Lung (tissue), 12 donors: ENCODE data around the gene PRDM4. TPM values are rescaled to one million over a fixed set of nuclear protein-coding genes. Genes with fewer than 3 reads are reported as not detected.

Source experiments
- ATAC-seq: fragments of 200-7000 bp; cut with Tn5 transposase; one replicate; pipeline ENCODE4 v1.9.1; 2020; ENCODE audit warnings: moderate number of reproducible peaks; ENCODE audit not compliant: insufficient read depth, low FRiP score
- DNase-seq, 3 donors: peaks; one replicate each; pipeline ENCODE4 v3.0.0-alpha.2; 2013 to 2017
- H3K27ac ChIP-seq, 2 donors: one replicate each; pipeline ENCODE4 v1.5.1; 2013; ENCODE audit warnings: mild to moderate bottlenecking in 2 of 2, moderate library complexity in 2 of 2, control low read depth in 1 of 2, inconsistent platforms in 1 of 2, low read depth in 1 of 2, low read length in 1 of 2
- H3K27me3 ChIP-seq, 3 donors: one replicate each; pipeline ENCODE4 v1.5.1; 2013; ENCODE audit warnings: low read length in 2 of 3; ENCODE audit not compliant: control insufficient read depth in 3 of 3, insufficient read depth in 3 of 3
- H3K36me3 ChIP-seq, 4 donors: one replicate each; pipeline ENCODE4 v1.5.1; 2013; ENCODE audit warnings: low read length in 4 of 4, mild to moderate bottlenecking in 1 of 4, moderate library complexity in 1 of 4; ENCODE audit not compliant: control insufficient read depth in 4 of 4, insufficient read depth in 4 of 4
- H3K4me1 ChIP-seq, 5 donors: one replicate each; pipeline ENCODE4 v1.5.1; 2013; ENCODE audit warnings: low read length in 5 of 5, mild to moderate bottlenecking in 2 of 5, moderate library complexity in 1 of 5; ENCODE audit not compliant: control insufficient read depth in 5 of 5, insufficient read depth in 5 of 5
- H3K4me3 ChIP-seq: one replicate; pipeline ENCODE4 v1.5.1; 2013; ENCODE audit warnings: mild to moderate bottlenecking, control low read depth, moderate library complexity
- H3K9ac ChIP-seq, 2 donors: one replicate each; pipeline ENCODE4 v1.5.1; 2013; ENCODE audit warnings: low read length in 2 of 2, control low read depth in 1 of 2; ENCODE audit not compliant: insufficient read depth in 1 of 2
- H3K9me3 ChIP-seq, 4 donors: one replicate each; pipeline ENCODE4 v1.5.1; 2013; ENCODE audit warnings: low read length in 3 of 4, mild to moderate bottlenecking in 1 of 4, moderate library complexity in 1 of 4; ENCODE audit not compliant: control insufficient read depth in 4 of 4, insufficient read depth in 3 of 4
- WGBS, 2 donors: extraction: QIAGEN DNeasy Blood & Tissue Kit; methylation state at CpG; one replicate each; pipeline ENCODE4 v1.1.7; 2013; 5-methylcytosine and 5-hydroxymethylcytosine counted together
- polyA plus RNA-seq, 2 donors: library from polyadenylated mRNA; stranded (reverse); fragments of 200-250 nt; gene quantifications; one replicate each; pipeline ENCODE4 v1.2.1, GENCODE V29; 2013
- total RNA-seq, 2 donors: library from RNA; depleted of rRNA in 1 of 2; stranded (reverse); fragments of >200 nt in 1 of 2; gene quantifications; one replicate each; pipeline ENCODE4 v1.2.1, GENCODE V29; 2014 to 2021
- TF ChIP-seq, protein P1 (sequence below): IDR thresholded peaks from 2 replicates; pipeline ENCODE4 v1.5.1; 2012; ENCODE audit warnings: mild to moderate bottlenecking; ENCODE audit errors: control extremely low read depth, extremely low read depth
- donor health status: control.
- donor health status: control.
- donor health status: Bipolar disorder and iron deficiency.
- donor health status: healthy.
- donor health status: DM: yes; HTN: yes; CAD: no.

The PRDM4 gene
- total and polyA plus RNA-seq, 4 donors: 7.3 to 33.5 (median 20.5) TPM

GRCh38 chr12:107684029-107684795 lies 76.7 kb downstream of the PRDM4 start:
- no peak overlapping the region for H3K27ac ChIP-seq
- no peak for DNase-seq
- TF ChIP-seq, protein P1, sequence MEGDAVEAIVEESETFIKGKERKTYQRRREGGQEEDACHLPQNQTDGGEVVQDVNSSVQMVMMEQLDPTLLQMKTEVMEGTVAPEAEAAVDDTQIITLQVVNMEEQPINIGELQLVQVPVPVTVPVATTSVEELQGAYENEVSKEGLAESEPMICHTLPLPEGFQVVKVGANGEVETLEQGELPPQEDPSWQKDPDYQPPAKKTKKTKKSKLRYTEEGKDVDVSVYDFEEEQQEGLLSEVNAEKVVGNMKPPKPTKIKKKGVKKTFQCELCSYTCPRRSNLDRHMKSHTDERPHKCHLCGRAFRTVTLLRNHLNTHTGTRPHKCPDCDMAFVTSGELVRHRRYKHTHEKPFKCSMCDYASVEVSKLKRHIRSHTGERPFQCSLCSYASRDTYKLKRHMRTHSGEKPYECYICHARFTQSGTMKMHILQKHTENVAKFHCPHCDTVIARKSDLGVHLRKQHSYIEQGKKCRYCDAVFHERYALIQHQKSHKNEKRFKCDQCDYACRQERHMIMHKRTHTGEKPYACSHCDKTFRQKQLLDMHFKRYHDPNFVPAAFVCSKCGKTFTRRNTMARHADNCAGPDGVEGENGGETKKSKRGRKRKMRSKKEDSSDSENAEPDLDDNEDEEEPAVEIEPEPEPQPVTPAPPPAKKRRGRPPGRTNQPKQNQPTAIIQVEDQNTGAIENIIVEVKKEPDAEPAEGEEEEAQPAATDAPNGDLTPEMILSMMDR: no peak

More at GRCh38 chr12:107684029-107684795, 76.7 kb downstream of the PRDM4 start:
- no peaks in the 10 kb centered on the region for H3K27me3 ChIP-seq
- H3K9ac ChIP-seq: no peak overlapping the region
- no peak for ATAC-seq
- 79 to 90% methylated on average over 3 of the region's 3 CpGs for WGBS, 2 donors
- no peaks in the 10 kb centered on the region for H3K9me3 ChIP-seq
- H3K36me3 ChIP-seq: peaks cover 2 to 9% (median 3%) of the 10 kb centered on the region in 4 donors
- H3K4me1 ChIP-seq: peaks cover 0 to 17% (median 3%) of the 10 kb centered on the region in 5 donors
- H3K4me3 ChIP-seq: no peak overlapping the region

Other genes starting within 250 kb of the PRDM4 start
- 10 to 100 TPM; 26.1 to 34.7 TPM for gene PWP1, start 75.3 kb downstream of the PRDM4 start, total RNA-seq
- gene PWP1, start 75.3 kb downstream of the PRDM4 start, polyA plus RNA-seq: 10 to 100 TPM; 19.5 to 34.8 TPM
- not detected for gene ASCL4, start 13.6 kb upstream of the PRDM4 start, total RNA-seq
- gene ASCL4, start 13.6 kb upstream of the PRDM4 start, polyA plus RNA-seq: not detected